Left renal cortex interstitium (tissue), 4 donors: ENCODE data around the gene SIX2. TPM values are rescaled to one million over a fixed set of nuclear protein-coding genes. Genes with fewer than 3 reads are reported as not detected.

ENCODE experiments used
- DNase-seq, 4 donors: peaks; one replicate each; pipeline ENCODE4 v3.0.0-alpha.2; 2013; ENCODE audit warnings: low read depth in 4 of 4, low spot score in 2 of 4, missing footprints in 1 of 4
- polyA plus RNA-seq, 4 donors: library from polyadenylated mRNA; unstranded; fragments of 120-200 nt; gene quantifications; one replicate each; pipeline ENCODE4 v1.2.1, GENCODE V29; 2013; ENCODE audit not compliant: insufficient read length in 4 of 4

The SIX2 gene
- polyA plus RNA-seq, 4 donors = 19.3 to 44.4 (median 28.6) TPM

- DNase-seq = no peak
These were observed 14.8 kb upstream of the SIX2 start for GRCh38 chr2:45024097-45024496.

DNA sequence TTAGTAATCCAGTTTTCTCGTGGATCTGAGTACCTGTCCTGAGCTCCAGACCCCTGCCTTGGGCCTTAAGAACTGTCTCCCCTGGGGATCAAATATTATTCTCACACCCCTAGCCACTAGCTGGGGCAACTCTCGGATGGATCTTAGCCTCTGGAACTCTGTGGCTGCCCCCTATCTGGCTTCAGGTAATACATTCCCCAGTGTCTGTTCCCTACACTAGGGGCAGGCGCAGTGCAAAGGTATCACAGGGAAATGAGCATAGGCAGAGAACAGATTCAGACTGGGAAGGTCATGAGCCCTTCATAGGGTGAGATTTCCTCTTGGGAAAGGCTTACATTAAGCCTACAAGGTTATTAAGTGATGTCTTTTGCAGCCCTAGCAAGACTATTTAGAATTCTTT is 11.2 kb upstream of the SIX2 start:
- DNase-seq = no peak

- no peak for DNase-seq
These were observed 8.8 kb upstream of the SIX2 start for GRCh38 chr2:45018023-45018422.

- DNase-seq = no peak
These were observed 5.6 kb upstream of the SIX2 start for GRCh38 chr2:45014831-45015230.

DNA sequence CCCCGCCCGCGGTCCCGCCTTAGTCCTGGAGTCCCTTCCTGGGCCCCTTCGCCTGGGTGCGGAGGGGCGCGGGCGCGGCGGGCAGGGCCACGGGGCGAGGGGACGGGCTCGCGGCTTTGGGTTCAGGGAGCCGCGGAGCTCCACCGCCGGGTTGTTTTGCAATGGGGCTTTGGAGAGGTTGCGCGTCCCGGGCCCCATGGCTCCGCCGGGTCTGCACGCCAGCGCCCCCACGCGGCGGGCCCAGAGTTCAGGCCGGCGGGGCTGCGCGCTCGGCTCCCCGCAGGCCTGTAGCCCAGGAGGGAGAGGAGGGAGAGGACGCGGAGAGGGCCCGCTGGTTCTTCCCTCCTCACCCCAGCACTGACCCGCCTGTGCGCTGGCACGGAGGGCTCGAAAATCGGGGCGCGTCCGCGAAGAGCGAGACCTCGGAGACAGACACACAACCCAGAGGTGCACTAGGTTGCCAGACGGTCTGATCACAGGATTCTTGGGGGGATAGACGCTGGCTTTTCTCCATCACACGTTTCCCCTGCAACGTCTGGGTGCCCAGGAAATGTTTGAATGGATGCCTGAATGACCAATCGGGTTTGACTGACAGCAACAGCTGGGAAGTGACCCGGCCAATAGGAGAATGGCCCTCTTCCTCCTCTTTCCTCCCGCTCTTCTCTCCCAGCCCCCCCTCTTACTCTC is 4.9 kb upstream of the SIX2 start:
- DNase-seq = no peak

DNA sequence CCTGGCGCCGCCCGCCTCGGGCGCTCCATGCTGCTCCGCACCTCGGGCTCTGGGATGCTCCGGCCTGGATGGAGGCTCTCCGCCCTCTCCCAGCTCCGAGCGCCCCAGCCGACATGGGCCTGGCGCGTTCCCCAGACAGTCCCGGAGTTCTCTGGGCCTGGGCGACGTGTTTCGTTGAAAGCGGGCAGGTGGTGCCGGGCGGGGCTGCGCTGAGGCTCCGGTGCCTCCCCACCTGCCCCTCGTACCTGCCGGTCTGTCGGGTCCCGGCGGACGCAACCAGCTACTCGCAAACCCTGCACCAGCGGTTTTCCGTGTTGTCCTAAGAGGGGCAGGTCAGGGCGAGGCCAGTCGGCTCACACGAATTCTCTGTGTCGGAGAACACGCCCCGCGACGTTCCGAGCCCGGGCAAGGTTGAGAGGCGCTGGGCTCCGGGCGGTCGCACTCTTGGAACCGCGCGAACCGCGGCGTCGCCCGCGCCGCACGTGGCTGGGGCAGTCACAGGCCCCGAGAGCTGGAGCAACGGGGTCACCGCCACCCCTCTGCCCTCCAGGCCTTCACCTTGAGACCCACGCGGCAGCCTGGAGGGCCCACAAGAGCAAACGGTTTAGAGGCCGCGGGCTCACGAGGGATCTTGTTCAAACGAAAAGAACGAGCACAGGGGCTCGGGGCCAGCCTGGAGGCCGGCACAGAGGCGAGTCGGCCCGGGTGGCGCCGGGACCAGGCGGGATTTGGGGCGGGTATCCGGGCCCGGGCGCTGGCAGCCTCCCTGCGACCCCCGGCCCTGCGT is 4.2 kb upstream of the SIX2 start:
- no peak for DNase-seq

DNA sequence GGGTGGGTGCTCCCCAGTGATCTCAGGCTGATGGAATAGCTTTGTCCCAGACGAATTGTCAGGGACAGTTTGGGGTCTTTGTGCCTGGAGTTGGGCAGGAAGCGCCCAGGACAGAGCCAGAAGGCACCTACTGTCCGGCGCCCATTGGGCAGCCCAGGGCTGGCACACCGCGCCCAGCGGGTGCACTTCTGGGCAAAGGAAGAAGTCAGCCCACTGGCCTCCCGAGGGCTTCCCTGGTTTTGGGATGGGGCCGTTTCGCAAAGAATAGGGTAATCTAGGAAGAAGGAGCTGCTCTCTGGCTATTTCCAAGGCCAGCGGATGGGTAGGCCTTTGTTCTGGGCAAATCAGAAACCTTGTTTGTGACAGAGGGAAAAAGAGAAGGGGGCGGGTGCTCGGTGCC is 3.5 kb upstream of the SIX2 start:
- no peak for DNase-seq

DNA sequence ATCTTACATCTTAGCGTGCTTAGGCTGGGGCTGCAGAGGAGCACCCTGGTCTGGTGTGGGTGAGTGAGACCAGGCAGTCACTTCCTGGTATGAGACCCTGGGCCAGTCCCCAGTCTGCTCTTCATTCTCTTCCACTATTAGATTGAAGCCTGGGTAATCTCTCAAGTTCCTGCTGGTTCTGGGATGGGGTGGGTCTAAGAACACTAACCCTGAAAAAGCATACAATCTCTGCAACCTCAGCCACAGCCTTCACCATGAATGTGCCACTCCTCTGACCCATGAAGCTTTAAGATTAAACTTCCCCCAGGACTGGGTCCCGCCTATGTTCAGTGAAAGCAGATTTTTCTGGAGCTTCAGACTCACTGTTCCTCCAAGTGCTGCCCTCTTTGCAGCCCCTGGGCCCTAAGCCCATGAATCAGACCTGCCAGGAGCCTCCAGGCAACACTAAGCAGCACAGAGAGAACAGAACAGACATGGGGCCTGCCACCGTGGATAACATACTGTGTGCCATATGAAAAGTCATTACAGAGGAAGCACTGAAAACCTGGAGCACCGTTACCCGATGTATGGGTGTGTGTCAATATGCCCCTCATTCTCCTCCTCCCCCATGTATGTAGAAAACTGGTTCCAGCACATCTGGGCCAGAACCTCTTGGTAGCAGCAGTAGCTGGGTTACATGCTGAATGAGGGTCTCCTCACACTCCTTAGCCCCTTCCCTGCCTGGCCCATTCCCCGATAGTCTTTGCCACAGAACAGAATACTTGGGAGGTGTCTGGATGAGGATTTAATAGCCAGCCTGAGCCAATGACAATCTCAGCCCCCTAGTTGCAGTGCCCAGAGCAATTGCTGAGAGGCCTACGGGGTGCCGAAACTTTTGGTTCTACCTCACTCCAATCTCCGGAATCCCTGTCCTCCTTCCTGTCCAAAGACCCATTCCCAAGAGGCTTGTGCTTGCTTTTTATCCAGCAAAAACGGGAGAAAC is 2.7 kb upstream of the SIX2 start:
- DNase-seq = no peak

GRCh38 chr2:45011121-45011520 is 1.9 kb upstream of the SIX2 start:
- DNase-seq = no peak

GRCh38 chr2:45010702-45011012 is 1.4 kb upstream of the SIX2 start:
- DNase-seq = no peak

DNA sequence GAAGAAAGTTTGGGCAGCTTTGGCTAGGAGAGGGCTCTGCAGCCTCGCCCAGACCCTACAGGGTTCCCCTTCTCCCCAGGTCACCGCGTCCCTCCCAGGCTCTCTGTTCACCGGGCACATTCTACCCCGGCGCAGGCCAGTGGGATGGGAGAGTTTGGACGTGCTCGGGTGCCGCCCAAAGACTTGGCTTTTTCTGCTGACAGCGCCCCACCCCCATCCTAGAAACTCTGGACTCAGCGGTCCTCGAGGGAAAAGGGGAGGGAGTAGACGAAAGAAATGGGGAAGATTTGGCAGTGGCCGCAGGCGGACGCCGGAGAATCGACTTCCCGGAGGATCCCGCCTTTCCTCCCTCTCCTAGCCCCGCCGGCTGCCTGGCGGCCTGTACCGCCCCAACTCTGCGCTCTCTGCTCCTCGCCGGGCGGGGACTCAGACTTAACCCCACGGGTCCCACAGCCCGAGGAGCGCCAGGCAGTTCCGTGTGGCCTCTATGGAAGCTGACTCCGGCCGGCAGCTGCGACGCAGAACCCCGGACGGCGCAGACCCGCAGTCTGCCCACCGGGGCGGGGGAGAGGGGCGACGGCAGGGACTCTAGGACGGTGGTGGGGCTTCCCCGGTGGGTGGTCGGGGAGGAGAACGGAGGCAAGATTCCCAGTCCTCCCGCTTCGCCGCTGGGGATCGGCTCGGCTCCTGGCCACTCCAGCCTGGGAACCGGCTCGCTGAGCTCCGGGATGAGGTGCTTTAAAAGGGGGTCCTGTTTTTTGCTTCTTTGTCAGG is 863 bp upstream of the SIX2 start:
- DNase-seq = no peak

DNA sequence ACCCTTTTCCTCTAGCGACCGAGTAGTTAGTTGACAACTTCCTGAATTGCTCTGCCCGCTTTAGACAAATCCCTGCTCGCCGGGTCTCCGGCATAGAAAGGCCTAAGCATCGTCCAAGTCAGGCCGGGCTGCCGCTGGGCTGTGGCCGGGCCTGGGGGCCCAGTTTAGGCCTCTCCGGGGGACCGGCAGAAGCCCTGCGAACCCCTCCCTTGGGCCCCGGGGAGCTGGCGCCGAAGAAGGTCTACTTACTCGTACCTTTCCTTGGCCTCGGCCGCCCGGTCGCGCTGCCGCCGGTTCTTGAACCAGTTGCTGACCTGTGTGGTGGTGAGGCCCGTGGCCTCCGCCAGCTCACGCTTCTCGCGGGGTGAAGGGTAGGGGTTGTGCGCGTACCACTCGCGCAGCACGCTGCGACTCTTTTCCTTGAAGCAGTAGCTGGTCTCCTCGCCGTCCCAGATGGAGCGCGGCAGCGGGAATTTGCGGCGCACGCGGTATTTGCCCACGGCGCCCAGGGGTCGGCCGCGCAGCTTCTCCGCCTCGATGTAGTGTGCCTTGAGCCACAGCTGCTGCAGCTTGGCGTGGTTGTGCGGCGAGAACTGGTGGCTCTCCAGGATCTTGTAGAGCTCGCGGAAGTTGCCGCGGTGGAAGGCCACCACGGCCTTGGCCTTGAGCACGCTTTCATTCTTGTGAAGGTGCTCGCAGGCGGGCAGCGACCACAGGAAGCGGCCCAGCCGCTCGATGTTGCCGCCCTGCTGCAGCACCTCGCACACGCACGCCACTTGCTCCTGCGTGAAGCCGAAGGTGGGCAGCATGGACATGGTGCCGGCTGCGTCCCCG is 739 bp downstream of the SIX2 start:
- no peak for DNase-seq

DNA sequence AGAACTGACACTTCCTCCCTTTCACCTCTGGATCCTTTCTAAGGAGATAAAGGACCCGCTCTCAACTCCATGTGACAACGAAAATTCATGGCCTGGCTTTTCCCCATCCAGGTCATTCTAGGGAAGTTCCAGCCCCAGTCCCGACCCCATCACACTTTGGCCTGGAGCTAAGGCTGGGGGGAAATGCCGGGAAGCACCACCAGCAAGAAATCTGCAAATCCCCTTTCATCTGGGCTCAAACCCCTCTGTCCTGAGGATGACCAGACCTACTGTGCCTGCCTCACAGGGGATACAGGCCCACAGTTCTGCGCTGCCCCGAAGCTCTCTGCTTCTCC is 1.3 kb downstream of the SIX2 start:
- DNase-seq = no peak

- DNase-seq = no peak
These were observed 2.3 kb downstream of the SIX2 start for GRCh38 chr2:45006942-45007287.

DNA sequence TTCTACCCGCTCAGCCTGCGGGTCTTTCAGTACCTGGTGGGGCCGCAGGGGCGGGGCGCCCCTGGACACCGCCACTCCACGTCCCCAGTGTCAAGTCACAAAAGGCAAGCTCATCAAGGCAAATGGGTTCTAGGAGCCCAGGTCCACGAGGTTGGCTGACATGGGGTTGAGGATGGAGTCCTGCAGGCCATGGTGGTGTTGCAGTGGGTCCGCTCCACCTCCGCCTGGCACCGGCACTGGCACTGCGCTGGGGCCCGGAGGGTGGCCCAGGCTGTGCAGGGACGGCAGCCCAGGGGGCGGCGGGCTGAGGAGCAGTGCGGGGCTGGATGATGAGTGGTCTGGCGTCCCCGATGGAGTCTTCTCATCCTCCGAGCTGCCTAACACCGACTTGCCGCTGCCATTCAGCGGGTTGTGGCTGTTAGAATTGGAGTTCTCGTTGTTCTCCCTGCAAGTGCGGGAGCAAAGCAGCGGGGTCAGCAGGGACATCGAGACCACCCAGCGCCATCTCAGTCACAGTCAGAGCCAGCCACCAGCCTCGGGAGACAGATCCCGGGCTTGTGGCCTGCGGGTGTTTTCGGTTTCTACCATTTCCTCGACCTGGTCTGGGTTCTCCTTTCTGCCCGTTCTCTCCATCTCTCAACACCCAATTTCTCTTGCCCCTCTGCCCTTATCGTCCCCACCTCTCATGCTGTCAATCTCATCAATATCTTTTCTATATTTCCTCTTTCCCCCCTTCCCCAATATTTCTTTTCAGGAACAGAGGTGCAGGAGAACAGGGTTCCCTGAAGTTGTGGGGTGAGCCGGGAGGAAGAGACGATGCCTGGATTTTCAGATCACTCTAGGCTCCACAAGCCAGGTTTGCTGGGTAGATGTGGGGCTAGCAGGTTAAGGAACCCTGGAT is 3.0 kb downstream of the SIX2 start:
- DNase-seq = no peak

- DNase-seq = no peak
These were observed 3.8 kb downstream of the SIX2 start for GRCh38 chr2:45005261-45006002.

- DNase-seq = no peak
These were observed 4.6 kb downstream of the SIX2 start for GRCh38 chr2:45004562-45005191.
